ENCODE results near the gene ZMYM4. TPM values are rescaled to one million over a fixed set of nuclear protein-coding genes. Genes with fewer than 3 reads are reported as not detected.

ZMYM4 gene
- polyA plus RNA-seq, 1 donor (not counting 4 experiments of a cell fraction or from before 2014, with no cell fraction given): 24.8 TPM

GRCh38 chr1:35439626-35440025, 171.1 kb downstream of the ZMYM4 start:
- no peak for DNase-seq (ENCODE audit: low read depth, low spot score)
- no peak for TF ChIP-seq EZH2 (IDR thresholded peaks at IDR 0.05; ENCODE audit: low read length)
- TF ChIP-seq, protein P1, sequence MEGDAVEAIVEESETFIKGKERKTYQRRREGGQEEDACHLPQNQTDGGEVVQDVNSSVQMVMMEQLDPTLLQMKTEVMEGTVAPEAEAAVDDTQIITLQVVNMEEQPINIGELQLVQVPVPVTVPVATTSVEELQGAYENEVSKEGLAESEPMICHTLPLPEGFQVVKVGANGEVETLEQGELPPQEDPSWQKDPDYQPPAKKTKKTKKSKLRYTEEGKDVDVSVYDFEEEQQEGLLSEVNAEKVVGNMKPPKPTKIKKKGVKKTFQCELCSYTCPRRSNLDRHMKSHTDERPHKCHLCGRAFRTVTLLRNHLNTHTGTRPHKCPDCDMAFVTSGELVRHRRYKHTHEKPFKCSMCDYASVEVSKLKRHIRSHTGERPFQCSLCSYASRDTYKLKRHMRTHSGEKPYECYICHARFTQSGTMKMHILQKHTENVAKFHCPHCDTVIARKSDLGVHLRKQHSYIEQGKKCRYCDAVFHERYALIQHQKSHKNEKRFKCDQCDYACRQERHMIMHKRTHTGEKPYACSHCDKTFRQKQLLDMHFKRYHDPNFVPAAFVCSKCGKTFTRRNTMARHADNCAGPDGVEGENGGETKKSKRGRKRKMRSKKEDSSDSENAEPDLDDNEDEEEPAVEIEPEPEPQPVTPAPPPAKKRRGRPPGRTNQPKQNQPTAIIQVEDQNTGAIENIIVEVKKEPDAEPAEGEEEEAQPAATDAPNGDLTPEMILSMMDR (optimal IDR thresholded peaks at IDR 0.05 in 1 of 3, IDR thresholded peaks at IDR 0.05 in 1 of 3, conservative IDR thresholded peaks at IDR 0.05 in 1 of 3; ENCODE audit: extremely low read depth in 1 of 3, insufficient read depth in 2 of 3, low read length in 3 of 3): no peak

GRCh38 chr1:35441926-35442579, 173.5 kb downstream of the ZMYM4 start:
- Histone ChIP-seq H3K79me2 (ENCODE audit: control insufficient read depth, insufficient read depth, low read length) (no peaks in the 10 kb centered on the region), H3K36me3 (ENCODE audit: control insufficient read depth in 2 of 2, extremely low read depth in 1 of 2, insufficient read depth in 2 of 2, low read length in 2 of 2) (peaks cover 12 to 34% of the 10 kb centered on the region in 2 experiments), H3K27ac (ENCODE audit: control insufficient read depth, insufficient read depth, low read length) (peak overlapping the region; percentile 19), H4K20me1 (ENCODE audit: control insufficient read depth, extremely low read depth, insufficient read depth, low read length) (no peaks in the 10 kb centered on the region), H2AFZ (ENCODE audit: control insufficient read depth, low read length) (peak overlapping the region; percentile 19), H3K4me2 (ENCODE audit: control insufficient read depth, extremely low read depth, insufficient read depth, low read depth, low read length) (peak overlapping the region; percentile 39), H3K4me1 (ENCODE audit: control insufficient read depth, extremely low read depth, insufficient read depth, low read length) (peaks cover 19% of the 10 kb centered on the region), H3K4me3 (ENCODE audit: control insufficient read depth in 2 of 3, extremely low read depth in 1 of 3, insufficient read depth in 2 of 3, low read depth in 1 of 3, low read length in 3 of 3) (no peak overlapping the region), H3K9ac (ENCODE audit: control insufficient read depth, extremely low read depth, insufficient read depth, low read length) (peak overlapping the region; percentile 19), H3K9me3 (ENCODE audit: control insufficient read depth, low read depth, low read length) (no peaks in the 10 kb centered on the region), H3K9me1 (ENCODE audit: control insufficient read depth, extremely low read depth, insufficient read depth, low read length) (peaks cover 2% of the 10 kb centered on the region), H3K27me3 (ENCODE audit: control insufficient read depth, extremely low read depth, insufficient read depth, low read length) (no peaks in the 10 kb centered on the region)
- no peak for DNase-seq (ENCODE audit: low read depth, low spot score)
- peak; percentile 53 for FAIRE-seq
- TF ChIP-seq, protein P1 (optimal IDR thresholded peaks at IDR 0.05 in 1 of 3, IDR thresholded peaks at IDR 0.05 in 1 of 3, conservative IDR thresholded peaks at IDR 0.05 in 1 of 3; ENCODE audit: extremely low read depth in 1 of 3, insufficient read depth in 2 of 3, low read length in 3 of 3): no peak
- no peak for TF ChIP-seq EZH2 (IDR thresholded peaks at IDR 0.05; ENCODE audit: low read length)
- dilution Hi-C loops (cut with MboI; ENCODE audit: extremely low pct_ligation_motif_present, low sequenced_read_pairs): no loop called here

More at GRCh38 chr1:35439626-35440025, 171.1 kb downstream of the ZMYM4 start:
- Histone ChIP-seq H3K9me3 (ENCODE audit: control insufficient read depth, low read depth, low read length) (no peaks in the 10 kb centered on the region), H3K9me1 (ENCODE audit: control insufficient read depth, extremely low read depth, insufficient read depth, low read length) (peaks cover 2% of the 10 kb centered on the region), H3K79me2 (ENCODE audit: control insufficient read depth, insufficient read depth, low read length) (no peaks in the 10 kb centered on the region), H3K36me3 (ENCODE audit: control insufficient read depth in 2 of 2, extremely low read depth in 1 of 2, insufficient read depth in 2 of 2, low read length in 2 of 2) (peaks cover 12 to 25% of the 10 kb centered on the region in 2 experiments), H3K27me3 (ENCODE audit: control insufficient read depth, extremely low read depth, insufficient read depth, low read length) (no peaks in the 10 kb centered on the region), H3K4me1 (ENCODE audit: control insufficient read depth, extremely low read depth, insufficient read depth, low read length) (peaks cover 19% of the 10 kb centered on the region), H4K20me1 (ENCODE audit: control insufficient read depth, extremely low read depth, insufficient read depth, low read length) (no peaks in the 10 kb centered on the region), H3K4me2 (ENCODE audit: control insufficient read depth, extremely low read depth, insufficient read depth, low read depth, low read length) (no peak overlapping the region), H2AFZ (ENCODE audit: control insufficient read depth, low read length) (no peak overlapping the region), H3K27ac (ENCODE audit: control insufficient read depth, insufficient read depth, low read length) (no peak overlapping the region), H3K9ac (ENCODE audit: control insufficient read depth, extremely low read depth, insufficient read depth, low read length) (no peak overlapping the region), H3K4me3 (ENCODE audit: control insufficient read depth in 2 of 3, extremely low read depth in 1 of 3, insufficient read depth in 2 of 3, low read depth in 1 of 3, low read length in 3 of 3) (no peak overlapping the region)
- no peak for FAIRE-seq
- dilution Hi-C loops (cut with MboI; ENCODE audit: extremely low pct_ligation_motif_present, low sequenced_read_pairs): no loop called here
